Measurements from ENCODE around the gene ABCC8.

Gene ABCC8

DNA sequence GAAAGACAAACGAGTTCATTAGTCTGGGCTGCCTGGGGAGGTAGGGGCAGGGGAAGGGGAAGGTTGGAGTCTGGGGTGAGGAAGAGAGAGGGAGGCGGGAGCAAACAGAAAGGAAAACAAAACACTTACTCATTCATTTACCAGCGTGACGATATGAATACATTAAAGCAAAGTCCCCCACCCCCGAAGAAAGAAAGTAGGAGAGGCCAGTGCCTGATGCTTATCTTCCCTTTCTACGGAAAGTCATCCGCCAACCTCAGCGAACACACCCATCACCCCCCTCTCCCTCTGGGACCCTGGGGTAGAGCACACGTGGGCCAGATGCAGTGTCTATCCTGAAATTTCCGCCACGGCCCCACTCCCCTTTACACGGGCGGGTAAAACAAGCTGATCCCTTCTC, 13.7 kb downstream of the ABCC8 start:
- Histone ChIP-seq H3K9me3 (ENCODE audit: control insufficient read depth, insufficient read depth, low read length) (no peaks in the 10 kb centered on the region), H3K27me3 (ENCODE audit: control insufficient read depth, insufficient read depth, low read length) (no peaks in the 10 kb centered on the region), H3K9ac (ENCODE audit: low read depth, low read length) (no peak overlapping the region), H3K36me3 (ENCODE audit: control insufficient read depth, insufficient read depth, low read length) (no peaks in the 10 kb centered on the region), H3K4me1 (ENCODE audit: control insufficient read depth, insufficient read depth, low read length) (peaks cover 2% of the 10 kb centered on the region), H3K4me3 (ENCODE audit: low read depth, low read length) (no peak overlapping the region)

DNA sequence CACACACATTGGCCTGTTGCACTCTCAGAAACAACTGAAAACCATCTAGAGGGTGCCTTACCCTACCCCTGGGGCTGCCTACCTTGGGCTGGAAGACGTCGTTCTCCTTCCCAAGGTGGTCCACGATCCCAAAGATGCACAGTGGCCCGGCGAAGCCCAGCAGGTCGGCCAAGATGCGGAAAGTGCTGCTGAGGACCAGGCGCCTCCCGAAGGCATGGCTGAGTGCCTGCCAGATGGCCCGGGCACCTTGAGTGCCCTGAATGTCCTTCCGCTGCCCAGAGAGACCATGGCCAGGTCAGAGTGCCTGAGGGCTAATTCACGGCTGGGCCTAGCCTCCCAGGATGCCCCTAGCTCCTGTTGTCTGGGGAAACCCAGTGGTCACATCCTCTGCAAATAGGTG, 16.2 kb downstream of the ABCC8 start:
- no peaks in the 10 kb centered on the region for H3K9me3 ChIP-seq (ENCODE audit: control insufficient read depth, insufficient read depth, low read length)
- H3K27me3 ChIP-seq (ENCODE audit: control insufficient read depth, insufficient read depth, low read length) = no peaks in the 10 kb centered on the region
- no peak overlapping the region for H3K4me3 ChIP-seq (ENCODE audit: low read depth, low read length)
- no peak overlapping the region for H3K9ac ChIP-seq (ENCODE audit: low read depth, low read length)
- no peaks in the 10 kb centered on the region for H3K36me3 ChIP-seq (ENCODE audit: control insufficient read depth, insufficient read depth, low read length)
- H3K4me1 ChIP-seq (ENCODE audit: control insufficient read depth, insufficient read depth, low read length) = peaks cover 5% of the 10 kb centered on the region

DNA sequence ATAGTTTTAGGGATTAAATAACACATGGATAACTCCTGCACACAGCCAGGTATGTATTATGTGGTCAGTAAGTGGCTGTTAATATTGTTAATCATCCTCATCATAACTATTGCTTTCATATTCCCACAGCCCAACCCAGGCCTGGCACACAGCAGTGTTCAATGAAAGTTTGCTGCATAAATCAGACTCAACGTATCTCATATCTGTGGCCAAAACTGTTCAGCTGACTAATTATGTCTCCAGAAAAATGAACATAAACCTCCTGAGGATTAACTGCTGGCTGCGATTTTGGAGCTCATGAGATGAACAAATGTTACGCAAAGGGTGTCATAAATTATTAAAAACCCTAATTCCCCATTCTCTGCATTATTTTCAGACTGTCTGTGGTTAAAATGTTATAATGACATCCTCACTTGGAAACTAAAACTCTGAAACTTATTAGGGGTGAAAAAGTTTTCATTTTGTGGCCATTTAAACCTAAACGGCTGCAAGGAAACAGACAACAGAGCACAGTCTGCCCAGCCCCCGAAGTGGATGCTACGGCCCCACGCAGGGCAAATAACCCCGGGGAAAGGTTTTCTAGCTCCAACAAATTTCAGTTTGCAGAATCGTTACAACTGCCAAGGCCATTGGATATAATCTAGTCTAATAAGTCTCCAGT, 17.3 kb downstream of the ABCC8 start:
- H3K9ac ChIP-seq (ENCODE audit: low read depth, low read length) = no peak overlapping the region
- no peaks in the 10 kb centered on the region for H3K27me3 ChIP-seq (ENCODE audit: control insufficient read depth, insufficient read depth, low read length)
- no peaks in the 10 kb centered on the region for H3K36me3 ChIP-seq (ENCODE audit: control insufficient read depth, insufficient read depth, low read length)
- H3K4me1 ChIP-seq (ENCODE audit: control insufficient read depth, insufficient read depth, low read length) = peaks cover 5% of the 10 kb centered on the region
- no peak overlapping the region for H3K4me3 ChIP-seq (ENCODE audit: low read depth, low read length)
- no peaks in the 10 kb centered on the region for H3K9me3 ChIP-seq (ENCODE audit: control insufficient read depth, insufficient read depth, low read length)

DNA sequence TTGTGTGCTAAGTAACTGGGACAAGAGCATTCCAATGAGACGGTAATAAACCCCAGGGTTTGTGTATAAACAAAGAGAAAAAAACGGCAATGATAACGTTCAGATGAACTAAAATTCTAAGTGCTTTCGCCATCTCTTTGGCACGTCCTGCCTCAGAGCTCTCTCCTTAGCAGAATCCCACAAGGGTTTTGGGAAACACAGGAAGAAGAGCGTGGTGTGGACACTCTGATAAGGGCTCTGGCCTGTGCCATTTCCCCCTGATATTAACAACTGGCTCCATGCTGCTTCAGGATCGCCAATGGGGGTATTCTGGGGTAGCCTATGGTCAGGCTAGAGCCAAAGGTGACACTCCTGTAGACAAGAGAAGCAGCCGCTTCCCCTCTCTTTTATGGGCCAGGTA, 18.4 kb downstream of the ABCC8 start:
- H3K36me3 ChIP-seq (ENCODE audit: control insufficient read depth, insufficient read depth, low read length) = peaks cover 2% of the 10 kb centered on the region

DNA sequence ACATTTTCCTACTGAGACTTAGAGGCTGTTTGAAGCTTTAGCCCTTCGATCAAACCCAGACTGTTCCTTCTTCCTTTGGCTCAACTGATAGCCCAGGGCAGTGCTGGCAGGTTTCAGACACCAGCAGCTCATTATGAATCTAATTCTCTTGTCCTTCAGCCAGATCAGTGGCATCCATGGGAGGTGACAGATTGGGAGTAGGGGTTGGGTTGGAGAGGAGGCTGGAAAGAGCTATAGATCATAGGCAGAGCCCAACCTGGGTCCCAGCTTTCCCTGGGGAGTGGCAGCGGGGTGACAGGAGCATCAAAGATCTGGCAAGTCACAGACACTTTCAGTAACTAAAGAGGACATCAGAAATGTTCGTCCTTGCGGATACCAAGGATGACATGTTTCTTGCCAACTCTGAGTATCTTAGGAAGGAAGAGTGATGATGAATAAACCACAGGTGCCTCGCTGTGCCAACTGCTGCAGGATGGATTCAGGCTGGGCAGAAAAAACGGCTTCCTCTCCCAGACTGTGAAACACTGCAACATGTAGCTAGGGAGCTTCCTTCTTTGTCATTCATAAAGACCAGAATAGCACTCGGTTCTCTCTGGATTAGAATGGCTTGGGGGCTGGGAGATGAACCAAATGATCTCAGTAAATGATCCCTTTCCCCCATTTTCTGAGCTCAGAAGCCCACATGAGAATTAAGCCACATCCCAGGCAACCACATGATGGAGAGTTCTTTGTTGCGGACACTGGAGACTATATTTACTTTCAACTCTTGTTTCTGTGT, 19.1 kb downstream of the ABCC8 start:
- Histone ChIP-seq H3K9ac (ENCODE audit: low read depth, low read length) (no peak overlapping the region), H3K4me1 (ENCODE audit: control insufficient read depth, insufficient read depth, low read length) (peaks cover 5% of the 10 kb centered on the region), H3K27me3 (ENCODE audit: control insufficient read depth, insufficient read depth, low read length) (no peaks in the 10 kb centered on the region), H3K36me3 (ENCODE audit: control insufficient read depth, insufficient read depth, low read length) (peaks cover 2% of the 10 kb centered on the region), H3K9me3 (ENCODE audit: control insufficient read depth, insufficient read depth, low read length) (no peaks in the 10 kb centered on the region), H3K4me3 (ENCODE audit: low read depth, low read length) (no peak overlapping the region)

More for the DNA sequence above, 18.4 kb downstream of the ABCC8 start:
- Histone ChIP-seq H3K4me3 (ENCODE audit: low read depth, low read length) (no peak overlapping the region), H3K27me3 (ENCODE audit: control insufficient read depth, insufficient read depth, low read length) (no peaks in the 10 kb centered on the region), H3K4me1 (ENCODE audit: control insufficient read depth, insufficient read depth, low read length) (peaks cover 5% of the 10 kb centered on the region), H3K9ac (ENCODE audit: low read depth, low read length) (no peak overlapping the region), H3K9me3 (ENCODE audit: control insufficient read depth, insufficient read depth, low read length) (no peaks in the 10 kb centered on the region)

DNA sequence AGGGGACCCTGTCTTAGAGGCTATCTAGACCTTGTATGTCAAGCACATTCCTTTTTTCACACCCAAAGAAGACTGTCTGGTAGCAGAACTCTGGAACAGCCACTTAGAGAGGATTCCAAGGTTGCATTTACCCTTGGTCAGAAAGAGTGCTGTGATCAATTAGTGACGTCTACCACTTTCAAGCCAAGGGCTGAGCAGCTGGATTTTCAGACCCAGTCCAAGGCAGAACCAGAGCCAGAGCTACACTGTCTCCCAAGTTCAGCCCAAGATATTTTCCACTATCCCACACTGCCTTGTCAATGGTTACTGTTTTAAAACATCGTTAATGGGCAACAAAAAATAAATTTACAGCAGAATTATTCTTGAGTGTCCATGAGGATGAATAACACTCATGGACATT, 24.0 kb downstream of the ABCC8 start:
- Histone ChIP-seq H3K4me3 (ENCODE audit: low read depth, low read length) (no peak overlapping the region), H3K27me3 (ENCODE audit: control insufficient read depth, insufficient read depth, low read length) (no peaks in the 10 kb centered on the region), H3K9ac (ENCODE audit: low read depth, low read length) (no peak overlapping the region), H3K36me3 (ENCODE audit: control insufficient read depth, insufficient read depth, low read length) (peaks cover 2% of the 10 kb centered on the region), H3K4me1 (ENCODE audit: control insufficient read depth, insufficient read depth, low read length) (peaks cover under 1% of the 10 kb centered on the region), H3K9me3 (ENCODE audit: control insufficient read depth, insufficient read depth, low read length) (no peaks in the 10 kb centered on the region)

DNA sequence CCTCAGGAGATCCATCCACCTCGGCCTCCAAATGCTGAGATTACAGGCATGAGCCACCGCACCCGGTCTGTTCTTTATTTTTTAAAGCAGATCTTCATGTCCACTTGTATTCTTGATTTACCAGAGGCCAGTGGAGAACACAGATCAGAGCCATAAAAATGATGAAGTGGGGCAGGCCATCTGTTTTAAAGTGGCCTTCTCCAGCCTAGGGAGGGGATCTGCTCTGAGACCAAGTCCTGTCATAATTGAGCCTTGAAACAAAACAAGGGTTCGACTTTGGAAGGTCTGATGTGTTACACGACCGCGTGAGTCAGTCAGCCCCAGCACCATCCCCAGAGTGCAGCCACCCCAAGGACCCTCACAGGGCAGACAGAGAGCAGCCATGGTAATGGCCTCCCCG, 27.5 kb downstream of the ABCC8 start:
- Histone ChIP-seq H3K4me3 (ENCODE audit: low read depth, low read length) (no peak overlapping the region), H3K9ac (ENCODE audit: low read depth, low read length) (no peak overlapping the region), H3K4me1 (ENCODE audit: control insufficient read depth, insufficient read depth, low read length) (no peaks in the 10 kb centered on the region), H3K36me3 (ENCODE audit: control insufficient read depth, insufficient read depth, low read length) (peaks cover 2% of the 10 kb centered on the region), H3K27me3 (ENCODE audit: control insufficient read depth, insufficient read depth, low read length) (no peaks in the 10 kb centered on the region), H3K9me3 (ENCODE audit: control insufficient read depth, insufficient read depth, low read length) (no peaks in the 10 kb centered on the region)

DNA sequence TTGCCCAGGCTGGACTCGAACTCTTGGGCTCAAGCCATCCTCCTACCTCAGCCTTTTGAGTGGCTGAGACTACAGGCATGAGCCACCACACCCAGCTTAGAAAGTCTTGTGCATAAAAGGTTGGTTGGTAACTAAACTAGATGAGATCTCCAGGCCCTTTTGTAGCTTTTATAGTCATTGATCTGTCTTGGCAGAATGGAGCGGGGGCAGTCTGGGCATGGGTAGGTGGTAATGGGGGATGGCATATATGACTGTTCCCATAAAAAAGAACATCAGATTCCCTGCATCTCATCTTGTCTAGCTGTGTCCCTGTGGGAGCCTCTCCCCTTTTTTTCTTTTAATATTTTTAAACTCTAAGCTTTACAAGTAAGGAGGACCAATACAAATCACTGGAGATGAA, 30.2 kb downstream of the ABCC8 start:
- H3K4me3 ChIP-seq (ENCODE audit: low read depth, low read length) = no peak overlapping the region
- no peaks in the 10 kb centered on the region for H3K4me1 ChIP-seq (ENCODE audit: control insufficient read depth, insufficient read depth, low read length)
- peaks cover under 1% of the 10 kb centered on the region for H3K27me3 ChIP-seq (ENCODE audit: control insufficient read depth, insufficient read depth, low read length)
- H3K36me3 ChIP-seq (ENCODE audit: control insufficient read depth, insufficient read depth, low read length) = no peaks in the 10 kb centered on the region
- no peaks in the 10 kb centered on the region for H3K9me3 ChIP-seq (ENCODE audit: control insufficient read depth, insufficient read depth, low read length)
- H3K9ac ChIP-seq (ENCODE audit: low read depth, low read length) = no peak overlapping the region

DNA sequence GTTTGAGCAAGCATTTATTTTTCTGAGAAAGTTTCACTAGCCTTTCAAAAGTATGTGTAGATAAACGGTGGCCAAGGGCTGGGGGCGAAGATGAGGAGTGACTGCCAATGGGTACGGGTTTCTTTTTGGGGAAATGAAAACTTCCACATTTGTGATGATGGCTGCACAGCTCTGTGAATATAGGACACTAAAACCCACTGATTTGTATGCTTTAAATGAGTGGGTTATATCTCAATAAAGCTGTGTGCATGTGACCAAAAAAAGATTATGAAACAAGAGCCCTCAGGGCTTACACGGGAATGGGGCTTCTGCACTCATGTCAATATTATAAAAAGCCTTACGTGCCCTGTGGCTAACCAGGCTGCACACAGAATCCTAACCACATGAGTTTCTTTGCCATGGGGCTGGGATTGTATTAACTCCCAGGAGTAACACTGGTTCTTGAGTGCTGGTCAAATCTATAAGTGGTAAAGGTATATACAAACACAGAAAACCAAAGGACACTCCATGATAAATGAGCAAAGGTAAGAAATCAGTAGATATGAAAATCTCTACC, 31.3 kb downstream of the ABCC8 start:
- H3K27me3 ChIP-seq (ENCODE audit: control insufficient read depth, insufficient read depth, low read length) = peaks cover 8% of the 10 kb centered on the region
- H3K4me1 ChIP-seq (ENCODE audit: control insufficient read depth, insufficient read depth, low read length) = no peaks in the 10 kb centered on the region
- no peak overlapping the region for H3K4me3 ChIP-seq (ENCODE audit: low read depth, low read length)
- H3K9ac ChIP-seq (ENCODE audit: low read depth, low read length) = no peak overlapping the region
- no peaks in the 10 kb centered on the region for H3K9me3 ChIP-seq (ENCODE audit: control insufficient read depth, insufficient read depth, low read length)
- no peaks in the 10 kb centered on the region for H3K36me3 ChIP-seq (ENCODE audit: control insufficient read depth, insufficient read depth, low read length)

DNA sequence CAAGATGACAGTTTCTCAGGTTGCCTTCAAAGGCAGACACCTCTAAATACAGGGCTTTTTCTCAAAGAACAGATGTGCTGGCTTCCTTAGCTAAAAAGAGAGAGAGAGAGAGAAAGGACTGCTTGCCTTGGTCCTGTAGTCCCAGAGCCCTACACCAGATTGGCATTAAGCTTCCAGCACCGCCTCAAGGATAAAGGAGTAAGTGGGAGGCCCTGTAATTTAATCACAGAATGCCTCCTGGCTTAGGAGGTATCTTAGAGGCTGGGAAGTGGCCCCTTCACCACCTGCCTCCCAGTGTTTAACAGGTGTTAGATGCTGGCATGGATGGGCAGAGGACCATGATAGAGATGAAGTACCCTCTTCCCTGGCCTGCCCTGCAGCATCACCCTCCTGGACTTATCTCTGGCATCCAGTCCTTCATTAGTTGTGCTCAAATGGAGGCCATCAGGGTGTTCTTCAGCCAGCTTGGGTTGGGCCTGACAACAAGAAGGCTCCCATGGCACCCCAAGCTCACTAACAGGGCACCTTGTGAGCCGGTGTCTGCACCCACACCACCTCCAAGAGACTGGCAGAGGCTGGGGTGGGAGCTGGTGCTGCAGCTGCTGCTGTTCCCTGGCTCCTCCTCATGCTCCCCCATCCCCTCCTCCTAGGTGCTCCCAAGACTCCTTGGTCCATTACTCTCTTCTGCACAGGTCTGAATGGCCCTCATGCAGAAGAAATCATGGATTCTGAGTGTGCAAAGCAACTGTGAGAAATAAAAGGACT, 32.5 kb downstream of the ABCC8 start:
- Histone ChIP-seq H3K9me3 (ENCODE audit: control insufficient read depth, insufficient read depth, low read length) (no peaks in the 10 kb centered on the region), H3K27me3 (ENCODE audit: control insufficient read depth, insufficient read depth, low read length) (peaks cover 18% of the 10 kb centered on the region), H3K9ac (ENCODE audit: low read depth, low read length) (no peak overlapping the region), H3K4me3 (ENCODE audit: low read depth, low read length) (no peak overlapping the region), H3K36me3 (ENCODE audit: control insufficient read depth, insufficient read depth, low read length) (no peaks in the 10 kb centered on the region), H3K4me1 (ENCODE audit: control insufficient read depth, insufficient read depth, low read length) (peaks cover 3% of the 10 kb centered on the region)

DNA sequence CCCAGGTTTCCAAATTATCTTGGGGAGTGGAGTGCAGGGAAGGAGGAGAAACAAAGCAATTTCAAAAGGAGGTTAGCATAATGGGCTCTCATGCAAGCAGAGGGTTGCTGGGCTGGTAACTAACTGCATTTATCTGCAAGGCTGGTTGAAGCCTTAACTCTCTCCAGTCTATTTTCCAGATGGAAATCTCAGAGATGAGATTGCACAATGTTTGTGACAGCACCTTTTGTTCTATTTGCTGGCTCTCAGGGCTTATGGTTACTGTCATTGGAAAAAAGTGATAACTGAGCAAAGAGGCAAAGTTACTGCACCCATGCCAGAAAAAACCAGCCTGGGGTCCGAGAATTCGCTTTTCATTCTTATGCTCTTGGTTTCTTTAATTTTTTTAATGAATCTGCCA, 33.2 kb downstream of the ABCC8 start:
- Histone ChIP-seq H3K9me3 (ENCODE audit: control insufficient read depth, insufficient read depth, low read length) (no peaks in the 10 kb centered on the region), H3K36me3 (ENCODE audit: control insufficient read depth, insufficient read depth, low read length) (no peaks in the 10 kb centered on the region), H3K4me3 (ENCODE audit: low read depth, low read length) (no peak overlapping the region), H3K9ac (ENCODE audit: low read depth, low read length) (no peak overlapping the region), H3K4me1 (ENCODE audit: control insufficient read depth, insufficient read depth, low read length) (peaks cover 3% of the 10 kb centered on the region), H3K27me3 (ENCODE audit: control insufficient read depth, insufficient read depth, low read length) (peaks cover 24% of the 10 kb centered on the region)
